Neural progenitor cell (in vitro differentiated cells): ENCODE measurements around the gene CTDNEP1. TPM values are rescaled to one million over a fixed set of nuclear protein-coding genes. Genes with fewer than 3 reads are reported as not detected.
A peak's percentile ranks its signal among the peaks of the same experiment; 100 is the strongest.

Experiments
- DNase-seq: peaks from one replicate; pipeline ENCODE4 v3.0.0-alpha.2; 2016; ENCODE audit warnings: low spot score
- H2AFZ ChIP-seq: fragments of 200-600 bp; sonication (generic); replicated peaks from 2 replicates; pipeline ENCODE4 v1.6.1; 2016; ENCODE audit warnings: antibody characterized with exemption
- H3F3A ChIP-seq: fragments of 200-600 bp; sonication (generic); 2 replicates; pipeline ENCODE4 v1.6.1; 2016; ENCODE audit warnings: antibody characterized with exemption, low read depth
- H3K27ac ChIP-seq: fragments of 200-600 bp; sonication (generic); 2 replicates; pipeline ENCODE4 v1.5.1; 2016; ENCODE audit warnings: mild to moderate bottlenecking
- H3K27me3 ChIP-seq: fragments of 200-600 bp; sonication (generic); 2 replicates; pipeline ENCODE4 v1.6.1; 2016; ENCODE audit warnings: mild to moderate bottlenecking, moderate library complexity
- H3K36me3 ChIP-seq: fragments of 200-600 bp; sonication (generic); 2 replicates; pipeline ENCODE4 v1.5.1; 2016
- H3K4me1 ChIP-seq: fragments of 200-600 bp; sonication (generic); 2 replicates; pipeline ENCODE4 v1.6.1; 2016; ENCODE audit warnings: mixed run types
- H3K4me2 ChIP-seq: fragments of 200-600 bp; sonication (generic); 2 replicates; pipeline ENCODE4 v1.6.1; 2016
- H3K4me3 ChIP-seq: fragments of 200-600 bp; sonication (generic); 2 replicates; pipeline ENCODE4 v1.5.1; 2016
- H3K79me2 ChIP-seq: fragments of 200-600 bp; sonication (generic); 2 replicates; pipeline ENCODE4 v1.6.1; 2016; ENCODE audit warnings: low read depth
- H3K9ac ChIP-seq: fragments of 200-600 bp; sonication (generic); 2 replicates; pipeline ENCODE4 v1.6.1; 2016
- H3K9me3 ChIP-seq: fragments of 200-600 bp; sonication (generic); 2 replicates; pipeline ENCODE4 v1.5.1; 2016; ENCODE audit warnings: low read depth
- H4K20me1 ChIP-seq: fragments of 200-600 bp; sonication (generic); 2 replicates; pipeline ENCODE4 v1.6.1; 2016; ENCODE audit warnings: low read depth
- H3K27ac Mint-ChIP-seq: 3 replicates; pipeline ENCODE4 v1.8.0; 2021; ENCODE audit warnings: mixed read lengths
- H3K27me3 Mint-ChIP-seq: 2 replicates; pipeline ENCODE4 v1.8.0; 2022; ENCODE audit warnings: low read depth, mild to moderate bottlenecking, inconsistent platforms, moderate library complexity, mixed read lengths; ENCODE audit not compliant: insufficient read depth
- H3K36me3 Mint-ChIP-seq: 3 replicates; pipeline ENCODE4 v1.8.0; 2021; ENCODE audit warnings: mixed read lengths
- H3K4me1 Mint-ChIP-seq: 3 replicates; pipeline ENCODE4 v1.8.0; 2021; ENCODE audit warnings: mixed read lengths
- H3K4me3 Mint-ChIP-seq: 3 replicates; pipeline ENCODE4 v1.8.0; 2021; ENCODE audit warnings: mild to moderate bottlenecking, moderate library complexity, mixed read lengths
- H3K9me3 Mint-ChIP-seq: 3 replicates; pipeline ENCODE4 v1.8.0; 2020; ENCODE audit warnings: mixed read lengths
- CTCF ChIP-seq: fragments of 200-600 bp; sonication (generic); IDR thresholded peaks from 2 replicates; pipeline ENCODE4 v1.5.1; 2017; ENCODE audit warnings: antibody characterized with exemption, mild to moderate bottlenecking
- EZH2 ChIP-seq: fragments of 200-600 bp; sonication (generic); IDR thresholded peaks from 2 replicates; pipeline ENCODE4 v1.6.1; 2017; ENCODE audit warnings: antibody characterized with exemption, mild to moderate bottlenecking, moderate library complexity
- EZH2phosphoT487 ChIP-seq: fragments of 200-600 bp; sonication (generic); IDR thresholded peaks from 2 replicates; pipeline ENCODE4 v1.6.1; 2017; ENCODE audit warnings: antibody characterized with exemption
- total RNA-seq: library from RNA; depleted of rRNA; stranded (reverse); fragments of >200 nt; gene quantifications from 2 replicates; pipeline ENCODE4 v1.2.3, GENCODE V29; 2015; ENCODE audit warnings: low replicate concordance

The CTDNEP1 gene
- total RNA-seq, 1 donor from 2014 or later = 46.5 TPM

GRCh38 chr17:7238420-7239090 lies 13.0 kb downstream of the CTDNEP1 start:
- peak; percentile 40 for DNase-seq
- peak overlapping the region; percentile 86 for H3K9ac ChIP-seq
- no peaks in the 10 kb centered on the region for H3K27me3 ChIP-seq
- Mint-ChIP-seq H3K4me3 (peak overlapping the region; percentile 99), H3K27ac (peak overlapping the region; percentile 94), H3K36me3 (peaks cover 25% of the 10 kb centered on the region), H3K27me3 (peaks cover 13% of the 10 kb centered on the region), H3K4me1 (peaks cover 53% of the 10 kb centered on the region), H3K9me3 (no peaks in the 10 kb centered on the region)
- H3K4me3 ChIP-seq = peak overlapping the region; percentile 99
- no peaks in the 10 kb centered on the region for H3K36me3 ChIP-seq
- peaks cover 18% of the 10 kb centered on the region for H3K4me1 ChIP-seq
- H2AFZ ChIP-seq = no peak overlapping the region
- peak overlapping the region; percentile 74 for H3K4me2 ChIP-seq
- peaks cover 73% of the 10 kb centered on the region for H3F3A ChIP-seq
- no peak for TF ChIP-seq EZH2
- H3K27ac ChIP-seq = peak overlapping the region; percentile 64
- peaks cover 76% of the 10 kb centered on the region for H3K79me2 ChIP-seq
- no peaks in the 10 kb centered on the region for H3K9me3 ChIP-seq
- H4K20me1 ChIP-seq = peaks cover 28% of the 10 kb centered on the region

- H4K20me1 ChIP-seq = peaks cover 32% of the 10 kb centered on the region
- peaks cover 19% of the 10 kb centered on the region for H3K4me1 ChIP-seq
- H3K9ac ChIP-seq = peak overlapping the region; percentile 65
- H3F3A ChIP-seq = peaks cover 73% of the 10 kb centered on the region
- H3K4me3 Mint-ChIP-seq = peak overlapping the region; percentile 99
- H3K36me3 Mint-ChIP-seq = peaks cover 27% of the 10 kb centered on the region
- H3K27ac Mint-ChIP-seq = no peak overlapping the region
- no peaks in the 10 kb centered on the region for H3K27me3 ChIP-seq
- peaks cover 53% of the 10 kb centered on the region for H3K4me1 Mint-ChIP-seq
- H3K27me3 Mint-ChIP-seq = peaks cover 15% of the 10 kb centered on the region
- H3K27ac ChIP-seq = peak overlapping the region; percentile 75
- peaks cover 83% of the 10 kb centered on the region for H3K79me2 ChIP-seq
- no peak for TF ChIP-seq EZH2
- no peak for TF ChIP-seq CTCF
- TF ChIP-seq EZH2phosphoT487 = no peak
- DNase-seq = peak; percentile 92
- no peaks in the 10 kb centered on the region for H3K9me3 ChIP-seq
- H3K9me3 Mint-ChIP-seq = no peaks in the 10 kb centered on the region
- H3K36me3 ChIP-seq = no peaks in the 10 kb centered on the region
- no peak overlapping the region for H2AFZ ChIP-seq
- peak overlapping the region; percentile 74 for H3K4me2 ChIP-seq
- peak overlapping the region; percentile 99 for H3K4me3 ChIP-seq
These were observed 13.6 kb downstream of the CTDNEP1 start for GRCh38 chr17:7237761-7238419.

- H2AFZ ChIP-seq = no peak overlapping the region
- no peaks in the 10 kb centered on the region for H3K9me3 Mint-ChIP-seq
- H3K4me1 ChIP-seq = peaks cover 24% of the 10 kb centered on the region
- peak overlapping the region; percentile 99 for H3K4me3 ChIP-seq
- H3K4me2 ChIP-seq = peak overlapping the region; percentile 74
- H3K27ac Mint-ChIP-seq = peak overlapping the region; percentile 35
- H3K36me3 ChIP-seq = no peaks in the 10 kb centered on the region
- no peak for DNase-seq
- peaks cover 73% of the 10 kb centered on the region for H3F3A ChIP-seq
- peaks cover 54% of the 10 kb centered on the region for H3K4me1 Mint-ChIP-seq
- H3K79me2 ChIP-seq = peaks cover 88% of the 10 kb centered on the region
- no peaks in the 10 kb centered on the region for H3K9me3 ChIP-seq
- H3K27ac ChIP-seq = peak overlapping the region; percentile 75
- H3K27me3 Mint-ChIP-seq = peaks cover 15% of the 10 kb centered on the region
- no peaks in the 10 kb centered on the region for H3K27me3 ChIP-seq
- H3K36me3 Mint-ChIP-seq = peaks cover 28% of the 10 kb centered on the region
- peak overlapping the region; percentile 99 for H3K4me3 Mint-ChIP-seq
- H4K20me1 ChIP-seq = peaks cover 37% of the 10 kb centered on the region
- TF ChIP-seq EZH2 (no peak), CTCF (no peak), EZH2phosphoT487 (no peak)
- H3K9ac ChIP-seq = no peak overlapping the region
These were observed 14.2 kb downstream of the CTDNEP1 start for GRCh38 chr17:7237266-7237760.
